Raji (cell line): ENCODE data around the gene RPP30.

Source experiments
- POLR2A ChIP-seq: IDR thresholded peaks from 2 replicates; pipeline ENCODE4 v1.6.1; 2011; ENCODE audit warnings: low read depth, low read length, control low read depth; ENCODE audit not compliant: insufficient read depth

RPP30 gene

GRCh38 chr10:90947030-90947960 lies 75.5 kb downstream of the RPP30 start:
- TF ChIP-seq POLR2A = no peak
